Activated gamma-delta T cell treated with anti-CD3 and anti-CD28 coated beads, Interleukin-2, amount 50 U/mL, for 16 hours (primary cell): ENCODE data around the gene TSPAN9.

Source experiments
- DNase-seq: peaks from one replicate; pipeline ENCODE4 v3.0.0-alpha.2; 2020; ENCODE audit warnings: low read depth

TSPAN9 gene

GRCh38 chr12:3296409-3296701 is 219.2 kb downstream of the TSPAN9 start:
- DNase-seq: no peak

GRCh38 chr12:3298603-3299002 is 221.4 kb downstream of the TSPAN9 start:
- no peak for DNase-seq

GRCh38 chr12:3299929-3300832 is 223.0 kb downstream of the TSPAN9 start:
- DNase-seq: peak; percentile 60

- DNase-seq: no peak
These were observed 223.7 kb downstream of the TSPAN9 start for GRCh38 chr12:3300833-3301401.

- no peak for DNase-seq
These were observed 225.3 kb downstream of the TSPAN9 start for GRCh38 chr12:3302401-3303041.

- no peak for DNase-seq
These were observed 226.4 kb downstream of the TSPAN9 start for GRCh38 chr12:3303410-3304136.

- no peak for DNase-seq
These were observed 227.4 kb downstream of the TSPAN9 start for GRCh38 chr12:3304436-3305165.

- no peak for DNase-seq
These were observed 228.3 kb downstream of the TSPAN9 start for GRCh38 chr12:3305464-3305863.

- DNase-seq: no peak
These were observed 228.9 kb downstream of the TSPAN9 start for GRCh38 chr12:3305904-3306619.

GRCh38 chr12:3307389-3307788 is 230.2 kb downstream of the TSPAN9 start:
- DNase-seq: no peak

- DNase-seq: no peak
These were observed 230.9 kb downstream of the TSPAN9 start for GRCh38 chr12:3308063-3308462.

GRCh38 chr12:3308609-3309008 is 231.4 kb downstream of the TSPAN9 start:
- no peak for DNase-seq

- no peak for DNase-seq
These were observed 232.6 kb downstream of the TSPAN9 start for GRCh38 chr12:3309805-3310204.

GRCh38 chr12:3310271-3311026 is 233.3 kb downstream of the TSPAN9 start:
- no peak for DNase-seq

- DNase-seq: no peak
These were observed 233.8 kb downstream of the TSPAN9 start for GRCh38 chr12:3311027-3311402.

GRCh38 chr12:3311491-3312103 is 234.4 kb downstream of the TSPAN9 start:
- DNase-seq: no peak

GRCh38 chr12:3313066-3313465 is 235.9 kb downstream of the TSPAN9 start:
- no peak for DNase-seq

GRCh38 chr12:3313675-3314663 is 236.8 kb downstream of the TSPAN9 start:
- no peak for DNase-seq

- no peak for DNase-seq
These were observed 238.1 kb downstream of the TSPAN9 start for GRCh38 chr12:3315201-3315661.
